WTC11 (cell line): Measurements from ENCODE around the gene HOXD12. TPM values are rescaled to one million over a fixed set of nuclear protein-coding genes. Genes with fewer than 3 reads are reported as not detected.
A peak's percentile ranks its signal among the peaks of the same experiment; 100 is the strongest.

ENCODE experiments used
- ATAC-seq: fragments of 200-7000 bp; cut with Tn5 transposase; 2 replicates; pipeline ENCODE4 v1.10.0; 2021; ENCODE audit warnings: mild to moderate bottlenecking, moderate library complexity
- CTCF ChIA-PET: fragments of 300-600 bp; sonication (Branson Sonifier 250); formaldehyde crosslinking; loops from one replicate; lab custom pipeline; 2021; ENCODE audit warnings: antibody characterized with exemption; lab: Charles Lee
- POLR2A ChIA-PET: fragments of 350-600 bp; sonication (Branson Sonifier 250); formaldehyde crosslinking; loops from one replicate; lab custom pipeline; 2021; ENCODE audit warnings: antibody characterized with exemption; lab: Charles Lee
- DNase-seq: peaks from one replicate; pipeline ENCODE4 v3.0.0; 2021; ENCODE audit warnings: low spot score
- H3K27ac Mint-ChIP-seq: 2 replicates; pipeline ENCODE4 v1.8.0; 2021; ENCODE audit warnings: mixed read lengths
- H3K27me3 Mint-ChIP-seq: 2 replicates; pipeline ENCODE4 v1.8.0; 2021; ENCODE audit warnings: low read depth, mild to moderate bottlenecking, moderate library complexity, mixed read lengths
- H3K36me3 Mint-ChIP-seq: 2 replicates; pipeline ENCODE4 v1.8.0; 2021; ENCODE audit warnings: mixed read lengths
- H3K4me1 Mint-ChIP-seq: 2 replicates; pipeline ENCODE4 v1.8.0; 2022; ENCODE audit warnings: mixed read lengths
- H3K4me3 Mint-ChIP-seq: 2 replicates; pipeline ENCODE4 v1.8.0; 2021; ENCODE audit warnings: mild to moderate bottlenecking, moderate library complexity, mixed read lengths
- H3K9me3 Mint-ChIP-seq: 2 replicates; pipeline ENCODE4 v1.8.0; 2021; ENCODE audit warnings: mixed read lengths
- GTF2I ChIP-seq: fragments of 250-450 bp; sonication (Bioruptor Pico); conservative IDR thresholded peaks from 2 replicates; pipeline ENCODE4 v1.4.0; 2021; ENCODE audit warnings: mild to moderate bottlenecking
- NFE2L1 ChIP-seq: sonication (generic); formaldehyde crosslinking; IDR thresholded peaks from 2 replicates; pipeline ENCODE4 v1.8.1; 2023; ENCODE audit warnings: missing genetic modification reagents
- OVOL2 ChIP-seq: fragments of 250-450 bp; sonication (Bioruptor Pico); IDR thresholded peaks from 2 replicates; pipeline ENCODE4 v1.9.0; 2021; ENCODE audit warnings: mild to moderate bottlenecking, borderline replicate concordance
- SMAD3 ChIP-seq: sonication (generic); formaldehyde crosslinking; IDR thresholded peaks from 2 replicates; pipeline ENCODE4 v1.8.0; 2022; ENCODE audit warnings: missing genetic modification reagents, mild to moderate bottlenecking, borderline replicate concordance
- SOX15 ChIP-seq: fragments of 250-450 bp; sonication (Bioruptor Pico); IDR thresholded peaks from 2 replicates; pipeline ENCODE4 v1.9.0; 2021; ENCODE audit warnings: mild to moderate bottlenecking
- STAT6 ChIP-seq: sonication (generic); formaldehyde crosslinking; conservative IDR thresholded peaks from 2 replicates; pipeline ENCODE4 v1.8.1; 2023; ENCODE audit warnings: mild to moderate bottlenecking, low read depth, missing genetic modification reagents, moderate library complexity
- USF2 ChIP-seq: sonication (generic); formaldehyde crosslinking; IDR thresholded peaks from 2 replicates; pipeline ENCODE4 v1.8.1; 2023; ENCODE audit warnings: mild to moderate bottlenecking, missing genetic modification reagents, moderate library complexity
- ZNF121 ChIP-seq: sonication (generic); formaldehyde crosslinking; IDR thresholded peaks from 2 replicates; pipeline ENCODE4 v1.8.0; 2023; ENCODE audit warnings: missing genetic modification reagents
- ZNF317 ChIP-seq: sonication (generic); formaldehyde crosslinking; IDR thresholded peaks from 2 replicates; pipeline ENCODE4 v1.8.1; 2023; ENCODE audit warnings: low read depth, mild to moderate bottlenecking, moderate library complexity, missing genetic modification reagents, borderline replicate concordance
- ZSCAN18 ChIP-seq: fragments of 250-450 bp; sonication (Bioruptor Pico); IDR thresholded peaks from 2 replicates; pipeline ENCODE4 v2.1.2; 2022; ENCODE audit warnings: mild to moderate bottlenecking, moderate library complexity
- total RNA-seq: library from RNA; stranded (reverse); gene quantifications from 3 replicates; pipeline ENCODE4 v1.2.3, GENCODE V29; 2021
- TF ChIP-seq, protein P1 (sequence below): fragments of 250-450 bp; sonication (Bioruptor Pico); IDR thresholded peaks from 2 replicates; pipeline ENCODE4 v1.8.0; 2021; ENCODE audit warnings: mild to moderate bottlenecking
- TF ChIP-seq, protein P2 (sequence below): sonication (generic); formaldehyde crosslinking; IDR thresholded peaks from 2 replicates; pipeline ENCODE4 v1.8.1; 2023; ENCODE audit warnings: mild to moderate bottlenecking, missing genetic modification reagents
- TF ChIP-seq, protein P3 (sequence below): sonication (generic); formaldehyde crosslinking; IDR thresholded peaks from 2 replicates; pipeline ENCODE4 v1.8.0; 2022; ENCODE audit warnings: mild to moderate bottlenecking, missing genetic modification reagents

Gene HOXD12
- total RNA-seq, 1 experiment from 2014 or later = 0.17 TPM

- ATAC-seq (peak; percentile 10; the same call in 1 of the 2 replicates), DNase-seq (no peak)
- Mint-ChIP-seq H3K9me3 (peaks cover 4% of the 10 kb centered on the region), H3K4me1 (peaks cover 19% of the 10 kb centered on the region), H3K27me3 (peaks cover 100% of the 10 kb centered on the region), H3K27ac (no peak overlapping the region), H3K36me3 (0 out of 2 replicates have a peak, but pooled peaks cover 7% of the 10 kb centered on the region), H3K4me3 (no peak overlapping the region)
- no peak for TF ChIP-seq NFE2L1 (CRISPR knock-in tag)
- no peak for TF ChIP-seq SMAD3 (CRISPR knock-in tag)
- no peak for TF ChIP-seq SOX15 (CRISPR knock-in tag)
- TF ChIP-seq ZNF317 (CRISPR knock-in tag) = no peak
- TF ChIP-seq ZSCAN18 (CRISPR knock-in tag) = no peak
- no peak for TF ChIP-seq OVOL2 (CRISPR knock-in tag)
- TF ChIP-seq, protein P1, sequence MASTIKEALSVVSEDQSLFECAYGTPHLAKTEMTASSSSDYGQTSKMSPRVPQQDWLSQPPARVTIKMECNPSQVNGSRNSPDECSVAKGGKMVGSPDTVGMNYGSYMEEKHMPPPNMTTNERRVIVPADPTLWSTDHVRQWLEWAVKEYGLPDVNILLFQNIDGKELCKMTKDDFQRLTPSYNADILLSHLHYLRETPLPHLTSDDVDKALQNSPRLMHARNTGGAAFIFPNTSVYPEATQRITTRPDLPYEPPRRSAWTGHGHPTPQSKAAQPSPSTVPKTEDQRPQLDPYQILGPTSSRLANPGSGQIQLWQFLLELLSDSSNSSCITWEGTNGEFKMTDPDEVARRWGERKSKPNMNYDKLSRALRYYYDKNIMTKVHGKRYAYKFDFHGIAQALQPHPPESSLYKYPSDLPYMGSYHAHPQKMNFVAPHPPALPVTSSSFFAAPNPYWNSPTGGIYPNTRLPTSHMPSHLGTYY (CRISPR knock-in tag) = no peak
- no peak for TF ChIP-seq STAT6 (CRISPR knock-in tag)
- no peak for TF ChIP-seq ZNF121 (CRISPR knock-in tag)
- TF ChIP-seq, protein P2, sequence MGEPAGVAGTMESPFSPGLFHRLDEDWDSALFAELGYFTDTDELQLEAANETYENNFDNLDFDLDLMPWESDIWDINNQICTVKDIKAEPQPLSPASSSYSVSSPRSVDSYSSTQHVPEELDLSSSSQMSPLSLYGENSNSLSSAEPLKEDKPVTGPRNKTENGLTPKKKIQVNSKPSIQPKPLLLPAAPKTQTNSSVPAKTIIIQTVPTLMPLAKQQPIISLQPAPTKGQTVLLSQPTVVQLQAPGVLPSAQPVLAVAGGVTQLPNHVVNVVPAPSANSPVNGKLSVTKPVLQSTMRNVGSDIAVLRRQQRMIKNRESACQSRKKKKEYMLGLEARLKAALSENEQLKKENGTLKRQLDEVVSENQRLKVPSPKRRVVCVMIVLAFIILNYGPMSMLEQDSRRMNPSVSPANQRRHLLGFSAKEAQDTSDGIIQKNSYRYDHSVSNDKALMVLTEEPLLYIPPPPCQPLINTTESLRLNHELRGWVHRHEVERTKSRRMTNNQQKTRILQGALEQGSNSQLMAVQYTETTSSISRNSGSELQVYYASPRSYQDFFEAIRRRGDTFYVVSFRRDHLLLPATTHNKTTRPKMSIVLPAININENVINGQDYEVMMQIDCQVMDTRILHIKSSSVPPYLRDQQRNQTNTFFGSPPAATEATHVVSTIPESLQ (CRISPR knock-in tag) = no peak
- TF ChIP-seq, protein P3, sequence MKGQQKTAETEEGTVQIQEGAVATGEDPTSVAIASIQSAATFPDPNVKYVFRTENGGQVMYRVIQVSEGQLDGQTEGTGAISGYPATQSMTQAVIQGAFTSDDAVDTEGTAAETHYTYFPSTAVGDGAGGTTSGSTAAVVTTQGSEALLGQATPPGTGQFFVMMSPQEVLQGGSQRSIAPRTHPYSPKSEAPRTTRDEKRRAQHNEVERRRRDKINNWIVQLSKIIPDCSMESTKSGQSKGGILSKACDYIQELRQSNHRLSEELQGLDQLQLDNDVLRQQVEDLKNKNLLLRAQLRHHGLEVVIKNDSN (CRISPR knock-in tag) = no peak
- TF ChIP-seq GTF2I = no peak
- no peak for TF ChIP-seq USF2
- CTCF ChIA-PET = interaction anchor here (1.5 to 1.7 kb wide), 2 partner anchors 18 to 26 kb away, joined by 6 to 9 read pairs; no protein-coding TSS in a partner anchor
- POLR2A ChIA-PET = no interaction called here
Measured at GRCh38 chr2:176114930-176115625, 15.5 kb downstream of the HOXD12 start.
